GM19351 (cell line): Measurements from ENCODE around the gene GDPD4.

Experiments used
- ATAC-seq: cut with Tn5 transposase; IDR thresholded peaks from one replicate; pipeline ENCODE4 v1.9.1; 2021; ENCODE audit warnings: mild to moderate bottlenecking, moderate library complexity; ENCODE audit not compliant: unreplicated experiment

Gene GDPD4

DNA sequence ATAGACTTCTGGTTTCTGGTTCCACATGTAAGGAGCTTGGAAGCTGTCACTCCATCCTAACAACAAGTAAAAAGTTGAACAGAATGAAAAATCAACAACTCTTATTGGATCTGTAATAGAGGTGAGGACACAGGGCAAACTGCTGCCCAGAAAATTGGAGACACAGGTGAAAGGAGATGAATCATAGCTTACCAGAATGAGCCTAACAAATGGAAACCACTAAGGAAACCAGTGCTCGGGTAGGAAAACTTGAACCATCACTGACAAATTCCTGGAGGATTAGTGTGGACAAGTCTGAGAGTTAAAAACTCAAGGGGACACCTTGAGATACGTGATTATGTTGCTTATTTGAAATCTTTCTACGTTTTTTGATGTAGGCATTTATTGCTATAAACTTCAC is 52.1 kb downstream of the GDPD4 start:
- ATAC-seq, result no peak

DNA sequence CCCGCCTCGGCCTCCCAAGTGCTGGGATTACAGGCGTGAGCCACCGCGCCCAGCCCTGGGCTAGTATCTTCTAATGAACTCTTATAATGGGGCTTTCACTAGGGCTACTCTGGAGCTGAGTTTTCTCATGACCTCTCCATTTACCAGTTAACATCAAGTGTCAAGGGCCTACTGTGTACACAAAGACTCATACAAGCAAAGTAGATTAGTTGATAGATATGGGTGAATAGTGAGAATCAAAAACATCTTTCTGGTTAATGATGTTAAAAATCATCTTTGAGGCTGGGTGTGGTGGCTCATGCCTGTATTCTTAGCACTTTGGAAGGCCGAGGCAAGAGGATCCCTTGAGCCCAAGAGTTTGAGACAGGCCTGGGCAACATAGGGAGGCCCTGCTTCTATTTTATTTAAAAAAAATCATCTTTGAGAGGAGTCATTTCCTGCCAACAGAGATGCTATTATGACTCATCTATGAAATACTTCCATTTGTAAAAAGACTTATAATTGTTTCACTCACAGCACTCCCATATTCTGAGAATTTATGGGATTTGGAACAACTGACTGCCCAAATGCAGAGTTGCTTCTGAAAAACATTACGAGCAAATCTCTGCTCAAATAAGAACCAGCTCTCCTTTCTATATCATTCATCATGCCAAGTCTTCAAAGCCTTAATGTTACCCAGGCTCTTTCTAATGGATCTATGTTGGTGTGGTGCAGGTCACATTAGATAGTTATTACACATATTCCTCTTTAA is 57.0 kb downstream of the GDPD4 start:
- ATAC-seq, result no peak

DNA sequence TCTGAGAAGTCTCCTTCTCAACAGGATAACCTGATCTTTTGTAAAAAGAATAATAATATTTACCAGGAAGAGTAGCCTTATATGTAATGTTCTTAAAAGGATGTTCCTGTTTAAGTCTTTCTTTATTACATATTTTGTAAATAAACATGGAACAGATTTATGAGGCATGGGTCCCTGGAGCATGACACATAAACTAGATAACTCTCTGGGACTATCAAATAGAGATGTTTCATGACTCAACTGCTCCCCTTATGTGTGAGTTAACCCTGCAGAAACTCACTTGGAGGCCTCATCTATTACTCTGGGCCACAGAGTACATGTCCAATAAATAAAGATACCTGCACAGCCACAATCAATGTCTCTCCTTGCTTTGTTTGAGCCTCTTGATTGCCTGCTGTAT is 64.6 kb downstream of the GDPD4 start:
- no peak for ATAC-seq

DNA sequence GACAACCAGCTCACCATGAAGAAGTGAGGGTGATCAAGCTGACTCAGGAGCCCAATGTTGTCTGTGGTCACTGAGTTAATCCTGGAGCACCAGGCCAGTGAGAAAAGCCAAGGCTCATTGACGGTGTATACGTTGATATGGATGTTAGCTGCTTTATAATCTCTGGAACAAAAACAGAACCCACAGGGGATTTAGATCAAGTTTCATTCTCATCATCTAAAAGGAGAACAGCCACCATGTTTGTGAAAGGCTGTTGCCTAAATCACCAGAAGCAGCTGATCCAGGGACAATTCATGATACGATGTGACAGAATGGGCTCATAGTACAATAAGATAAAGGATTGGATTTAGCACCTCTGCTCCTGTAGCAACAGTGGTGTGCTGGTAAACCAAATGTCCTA is 68.5 kb downstream of the GDPD4 start:
- ATAC-seq, result no peak

DNA sequence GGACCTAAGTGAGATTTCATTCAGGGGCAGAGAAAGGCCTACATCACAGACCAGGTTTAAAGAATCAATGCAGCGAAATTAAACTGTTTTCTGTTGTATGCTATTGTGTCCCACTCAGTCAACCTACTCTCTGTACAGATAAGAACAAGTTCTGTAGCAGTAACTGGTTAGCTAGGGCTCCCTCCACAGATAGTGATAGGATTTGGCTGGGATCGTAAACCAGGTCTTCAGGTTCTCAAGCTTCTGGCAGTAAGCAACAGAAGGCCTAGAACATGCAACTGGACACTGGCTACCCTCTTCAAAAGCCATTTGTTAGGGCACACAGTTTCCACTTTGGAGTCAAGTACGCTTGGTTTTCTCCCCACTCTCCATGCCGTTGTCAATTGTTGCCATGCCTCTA is 69.2 kb downstream of the GDPD4 start:
- ATAC-seq, result no peak

DNA sequence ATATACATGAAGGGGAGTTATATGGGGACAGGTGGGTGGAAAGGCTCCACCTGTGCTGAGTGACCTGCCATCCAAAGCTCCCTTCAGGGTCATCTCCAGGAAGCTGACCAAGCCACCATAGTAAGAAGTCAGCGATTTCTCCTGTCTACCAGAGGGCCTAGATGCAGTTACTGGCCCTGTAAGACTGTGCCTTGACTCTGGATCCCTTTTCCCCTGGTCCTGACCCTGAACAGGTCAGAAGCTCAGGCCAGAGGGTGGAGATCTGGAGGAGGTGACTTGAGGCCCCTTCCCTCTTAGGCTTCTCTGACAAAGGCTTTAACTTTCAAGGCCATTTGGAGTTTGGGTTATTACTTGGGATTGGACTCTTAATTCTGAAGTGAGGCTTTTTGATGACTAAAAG is 69.7 kb downstream of the GDPD4 start:
- no peak for ATAC-seq

DNA sequence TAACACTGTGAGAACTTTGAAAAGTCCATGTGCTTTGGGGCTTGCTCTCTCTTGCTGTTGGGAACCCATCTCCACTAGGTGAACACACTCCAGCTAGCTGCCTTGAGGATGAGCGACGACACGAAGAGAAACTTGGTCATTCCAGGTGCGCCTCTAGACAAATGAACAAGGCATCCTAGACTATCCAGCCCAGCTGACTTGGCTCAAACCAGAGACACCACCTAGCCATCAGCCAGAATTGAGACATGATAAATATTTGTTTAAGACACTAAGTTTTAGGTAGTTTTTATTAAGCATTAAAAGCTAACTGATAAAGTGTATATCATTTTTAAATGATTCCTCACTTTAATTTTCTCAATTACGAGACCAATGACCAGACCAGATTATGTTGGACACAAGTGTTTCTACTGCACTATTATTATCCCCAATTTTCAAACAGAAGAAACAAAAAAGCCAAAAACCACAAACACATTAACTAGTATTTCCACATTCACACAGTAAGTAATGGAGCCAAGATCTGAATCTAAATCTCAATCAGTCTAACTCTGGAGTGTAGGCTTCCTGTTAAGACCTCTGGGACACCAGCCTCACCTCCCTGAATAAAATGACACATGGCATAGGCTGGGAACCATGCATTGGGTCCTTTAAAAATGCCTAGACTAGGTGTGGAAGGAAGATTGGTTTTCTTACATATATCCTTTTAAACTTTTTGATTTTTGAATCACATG is 70.4 kb downstream of the GDPD4 start:
- ATAC-seq, result no peak

DNA sequence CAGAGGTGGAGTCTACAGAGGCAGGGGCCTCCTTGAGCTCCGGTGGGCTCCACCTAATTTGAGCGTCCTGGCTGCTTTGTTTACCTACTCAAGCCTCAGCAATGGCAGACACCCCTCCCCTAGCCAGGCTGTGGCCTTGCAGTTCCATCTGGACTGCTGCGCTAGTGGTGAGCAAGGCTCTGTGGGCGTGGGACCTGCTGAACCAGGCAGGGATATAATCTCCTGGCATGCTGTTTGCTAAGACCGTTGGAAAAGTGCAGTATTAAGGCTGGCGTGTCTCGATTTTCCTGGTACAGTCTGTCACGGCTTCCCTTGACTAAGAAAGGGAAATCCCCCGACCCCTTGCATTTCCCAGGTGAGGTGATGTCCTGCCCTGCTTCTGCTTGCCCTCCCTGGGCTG is 77.7 kb downstream of the GDPD4 start:
- ATAC-seq, result no peak

DNA sequence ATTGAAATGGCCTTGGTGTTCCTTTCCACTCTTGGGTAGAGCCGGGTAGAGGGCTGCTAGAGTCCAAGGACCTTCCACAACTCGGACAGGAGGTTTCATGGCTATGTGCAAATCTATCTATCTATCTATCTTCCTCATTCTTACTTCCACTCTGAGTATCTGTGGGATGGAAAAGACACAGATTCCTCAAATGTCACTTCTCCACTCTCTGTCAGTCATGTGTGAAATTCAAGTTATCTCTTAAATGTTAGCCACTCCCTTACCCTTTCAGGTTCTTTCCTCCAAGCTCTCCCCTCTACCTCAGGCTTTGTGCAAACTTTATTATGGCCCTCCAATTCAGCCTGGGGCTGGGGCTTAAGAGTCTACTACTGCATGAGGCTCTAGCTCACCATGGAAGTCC is 84.3 kb downstream of the GDPD4 start:
- ATAC-seq, result no peak

DNA sequence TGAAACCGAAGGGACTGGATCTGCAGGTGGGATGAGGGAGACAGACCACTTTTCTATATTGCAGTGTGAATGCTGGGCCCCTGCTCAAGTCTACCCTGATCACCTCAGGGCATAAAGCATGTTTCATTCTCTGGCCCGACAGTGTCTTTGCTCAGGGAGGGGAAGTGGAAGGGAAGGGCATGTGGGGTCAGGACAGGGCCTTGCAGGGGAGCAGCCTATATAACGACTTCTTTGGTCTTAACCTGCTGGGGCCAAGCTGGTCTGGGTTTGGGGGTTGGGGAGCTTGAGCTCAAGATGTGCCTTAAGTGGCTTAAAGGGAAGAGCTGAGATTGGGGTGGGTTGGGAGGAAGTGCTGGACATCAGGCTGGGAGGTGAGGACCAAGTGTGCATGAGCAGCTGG is 86.4 kb downstream of the GDPD4 start:
- ATAC-seq, result no peak

DNA sequence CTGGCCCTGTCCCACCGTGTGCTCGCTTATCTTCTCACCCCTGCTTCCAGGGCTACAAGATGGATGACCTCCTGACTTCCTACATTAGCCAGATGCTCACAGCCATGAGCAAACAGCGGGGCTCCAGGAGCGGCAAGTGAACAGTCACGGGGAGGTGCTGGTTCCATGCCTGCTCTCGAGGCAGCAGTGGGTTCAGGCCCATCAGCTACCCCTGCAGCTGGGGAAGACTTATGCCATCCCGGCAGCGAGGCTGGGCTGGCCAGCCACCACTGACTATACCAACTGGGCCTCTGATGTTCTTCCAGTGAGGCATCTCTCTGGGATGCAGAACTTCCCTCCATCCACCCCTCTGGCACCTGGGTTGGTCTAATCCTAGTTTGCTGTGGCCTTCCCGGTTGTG is 86.9 kb downstream of the GDPD4 start:
- no peak for ATAC-seq

DNA sequence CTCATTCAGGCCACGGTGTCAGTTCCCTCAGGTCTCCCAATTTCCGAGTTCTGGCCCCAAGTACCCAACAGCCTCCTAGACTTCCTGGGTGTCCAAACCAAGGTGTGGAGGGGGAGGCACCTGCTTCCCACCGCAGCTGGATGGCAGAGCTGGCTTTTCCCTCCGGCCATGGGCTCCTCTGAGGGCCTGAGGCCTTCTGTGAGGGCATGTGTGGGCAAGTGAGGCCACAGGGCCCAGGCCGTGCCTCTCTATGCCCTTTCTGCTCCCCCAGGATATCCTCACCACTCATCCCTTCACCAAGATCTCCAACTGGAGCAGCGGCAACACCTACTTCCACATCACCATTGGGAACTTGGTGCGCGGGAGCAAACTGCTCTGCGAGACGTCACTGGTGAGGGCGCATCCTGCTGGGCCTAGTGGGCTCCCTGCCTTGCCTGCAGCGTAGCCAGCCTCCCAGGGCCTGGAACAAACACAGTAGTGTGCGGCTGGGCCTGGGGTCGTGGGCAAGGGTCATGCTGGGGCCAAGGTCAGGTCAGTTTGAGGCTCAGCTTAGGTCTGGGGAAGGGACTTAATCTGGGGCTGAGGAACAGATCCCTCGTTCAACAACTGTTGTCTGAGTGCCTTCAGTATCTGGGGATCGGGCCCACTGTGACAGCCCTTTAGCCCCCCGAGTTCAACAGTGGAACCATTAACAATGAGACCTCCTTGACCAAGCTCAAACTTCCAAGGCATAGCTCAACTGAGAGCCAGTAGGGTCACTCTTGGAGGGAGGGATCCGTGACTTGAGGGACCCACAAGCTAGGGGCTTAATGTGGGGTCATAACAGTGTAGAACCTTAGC is 87.7 kb downstream of the GDPD4 start:
- ATAC-seq, result no peak

DNA sequence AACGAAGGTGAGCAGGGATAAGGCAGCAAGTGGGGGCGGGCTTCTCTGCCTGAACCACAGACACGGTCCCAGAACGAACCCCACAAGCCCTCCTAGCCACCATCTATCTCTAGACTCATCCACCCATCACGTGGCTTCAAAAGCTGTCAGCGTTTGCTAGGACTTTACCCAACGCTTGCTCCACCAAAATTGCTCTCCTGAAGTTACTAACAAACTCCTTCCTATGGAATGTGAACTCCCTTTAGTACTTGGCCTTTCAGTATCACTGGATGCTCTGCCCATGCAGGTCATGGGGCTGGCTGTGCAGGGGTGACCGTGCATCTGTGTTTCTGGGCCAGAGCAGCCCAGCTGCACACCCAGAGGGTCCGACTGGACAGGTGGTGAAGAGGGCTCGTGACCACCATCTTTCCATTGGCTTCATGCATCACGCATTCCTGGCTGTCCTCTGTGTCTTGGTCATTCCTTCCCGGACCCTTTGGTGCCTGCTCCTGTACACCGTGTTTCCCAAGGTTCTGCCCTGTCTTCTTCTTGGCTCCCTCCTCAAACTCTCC is 88.4 kb downstream of the GDPD4 start:
- no peak for ATAC-seq

DNA sequence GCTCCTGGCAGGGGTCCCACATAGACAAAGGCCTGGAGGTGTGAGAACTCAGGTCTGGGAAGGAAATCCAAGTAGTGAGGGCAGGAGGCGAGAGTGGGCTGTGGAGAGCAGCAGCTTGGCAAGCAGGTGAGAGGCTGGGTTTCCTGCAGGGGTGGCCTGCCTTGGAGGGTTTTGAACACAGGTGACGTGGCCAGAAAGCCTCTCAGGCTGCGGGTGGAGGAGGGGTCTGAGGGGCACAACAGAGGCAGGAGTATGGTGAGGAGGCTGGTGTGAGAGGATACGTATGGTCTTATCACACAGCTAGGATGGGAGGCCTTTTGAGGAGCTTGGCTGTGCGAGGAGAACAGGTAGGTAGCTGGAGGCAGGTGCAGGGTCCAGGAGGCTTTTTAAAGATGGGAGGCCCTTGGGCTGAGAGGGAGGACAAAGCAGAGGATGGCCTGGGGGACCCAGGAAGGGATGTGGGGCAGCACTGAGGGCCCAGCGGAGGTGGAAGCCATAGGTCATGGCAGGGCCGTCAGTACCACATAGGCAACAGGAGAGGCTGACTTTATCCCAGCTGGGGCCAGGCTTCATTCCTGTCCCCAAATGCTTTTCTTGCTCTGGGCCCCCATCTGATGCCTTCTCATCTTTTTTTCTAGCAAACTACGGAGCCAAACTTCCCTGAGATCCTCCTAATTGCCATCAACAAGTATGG is 89.0 kb downstream of the GDPD4 start:
- ATAC-seq, result no peak

DNA sequence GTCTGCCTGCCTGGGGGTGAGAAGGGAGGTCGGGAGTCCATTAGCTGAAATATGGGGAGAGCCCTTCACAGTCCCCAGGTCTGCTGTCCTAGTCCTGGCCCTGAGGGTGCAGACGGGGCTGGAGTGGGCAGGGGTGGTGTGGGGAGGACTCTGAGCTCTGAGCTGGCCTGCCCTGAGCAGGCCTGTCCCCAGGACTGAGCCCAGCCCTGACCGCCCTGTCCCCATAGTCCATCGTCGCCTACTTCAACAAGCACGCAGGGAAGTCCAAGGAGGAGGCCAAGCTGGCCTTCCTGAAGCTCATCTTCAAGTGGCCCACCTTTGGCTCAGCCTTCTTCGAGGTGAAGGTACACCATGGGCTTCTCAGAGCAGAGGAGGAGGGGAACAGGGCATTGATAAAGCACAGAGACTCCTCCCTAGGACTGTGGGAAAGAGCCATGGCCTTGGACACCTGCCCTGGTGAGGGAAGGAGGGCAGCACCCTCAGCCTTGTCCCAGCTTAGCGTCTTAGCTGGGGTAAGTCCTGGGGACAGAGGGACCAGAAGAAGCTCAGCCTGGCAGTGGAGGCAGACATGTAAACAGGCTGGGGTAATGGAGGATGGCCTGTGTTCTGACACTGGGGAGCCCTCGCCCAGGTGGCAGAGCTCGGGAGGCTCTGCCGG is 89.8 kb downstream of the GDPD4 start:
- no peak for ATAC-seq

DNA sequence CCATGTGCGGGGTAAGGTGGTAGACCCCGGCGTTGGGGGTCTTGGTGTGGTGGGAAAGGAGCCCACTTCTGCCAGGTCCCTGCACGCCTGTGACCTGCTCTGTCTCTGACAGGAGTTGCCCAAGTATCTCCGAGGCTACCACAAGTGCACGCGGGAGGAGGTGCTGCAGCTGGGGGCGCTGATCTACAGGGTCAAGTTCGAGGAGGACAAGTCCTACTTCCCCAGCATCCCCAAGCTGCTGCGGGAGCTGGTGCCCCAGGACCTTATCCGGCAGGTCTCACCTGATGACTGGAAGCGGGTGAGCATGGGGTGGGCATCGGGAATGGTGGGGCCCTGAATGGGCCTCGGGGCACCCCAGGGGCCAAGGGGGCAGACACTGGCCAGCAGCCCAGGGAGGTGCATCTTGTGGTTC is 90.4 kb downstream of the GDPD4 start:
- no peak for ATAC-seq

DNA sequence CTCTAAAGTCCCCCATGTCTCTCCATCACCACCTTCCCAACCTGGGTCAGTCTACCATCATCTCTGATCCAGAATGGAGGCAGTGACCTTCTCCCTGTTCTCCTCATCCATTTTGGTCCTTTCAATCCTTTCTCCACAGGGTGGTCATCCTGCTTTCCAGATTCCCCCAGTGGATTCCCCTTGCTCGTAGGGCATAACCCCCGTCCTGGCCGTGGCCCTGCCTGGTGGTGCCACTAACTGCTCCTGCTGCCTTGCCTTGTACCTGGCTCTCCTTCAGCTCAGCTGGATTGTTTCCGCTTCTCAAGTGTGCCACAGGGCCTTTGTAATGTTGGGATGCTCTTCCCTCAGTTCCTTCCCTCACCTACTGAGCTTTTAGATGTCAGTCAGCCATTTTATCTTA is 91.8 kb downstream of the GDPD4 start:
- no peak for ATAC-seq

DNA sequence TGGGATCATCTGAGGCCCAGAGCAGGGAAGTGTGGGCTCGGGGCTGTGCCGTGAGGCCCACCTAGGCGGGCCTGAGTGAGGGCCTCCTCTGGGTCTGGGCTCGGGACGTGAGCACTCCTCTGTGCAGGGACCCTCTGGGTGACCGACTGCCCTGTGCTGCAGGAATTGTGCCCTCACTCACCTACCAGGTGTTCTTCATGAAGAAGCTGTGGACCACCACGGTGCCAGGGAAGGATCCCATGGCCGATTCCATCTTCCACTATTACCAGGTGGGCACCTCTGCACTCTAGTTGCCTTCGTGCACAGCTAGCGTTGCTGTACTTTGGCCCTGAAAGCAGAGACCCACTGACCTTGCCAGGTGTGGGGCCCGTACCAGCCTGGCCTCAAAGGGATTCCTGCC is 93.0 kb downstream of the GDPD4 start:
- no peak for ATAC-seq

DNA sequence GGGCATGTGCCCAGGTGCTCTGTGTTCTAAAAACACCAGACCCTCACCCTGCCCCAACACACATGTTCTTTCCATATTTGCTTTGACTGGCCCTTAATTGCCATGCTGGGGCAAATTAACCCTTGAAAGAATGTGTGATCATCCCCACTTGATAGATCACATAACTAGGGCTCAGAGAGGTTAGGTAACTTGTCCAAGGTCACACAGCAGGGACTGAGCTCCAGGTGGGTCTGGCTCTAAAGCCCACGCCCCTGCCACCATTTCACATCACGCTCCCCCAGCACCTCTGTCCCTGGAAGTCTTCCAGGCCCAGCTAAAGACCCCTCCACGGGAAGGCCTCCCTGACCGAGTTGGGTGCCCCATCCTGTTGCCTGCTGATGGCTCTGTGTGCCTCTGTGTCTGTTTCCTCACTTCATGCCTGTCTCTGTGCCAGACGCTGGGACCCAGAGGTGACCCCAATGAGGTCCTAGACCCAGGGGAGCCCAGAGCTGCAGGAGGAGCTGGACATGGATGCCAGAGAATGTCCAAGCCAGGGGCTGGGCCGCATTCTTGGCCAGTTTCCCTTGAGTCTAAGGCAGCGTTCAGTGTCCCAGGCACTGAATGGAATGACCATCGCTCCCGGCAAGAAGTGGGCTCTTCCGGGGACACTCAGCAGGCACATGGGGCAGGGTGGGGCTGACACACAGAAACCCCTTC is 93.7 kb downstream of the GDPD4 start:
- ATAC-seq, result no peak

DNA sequence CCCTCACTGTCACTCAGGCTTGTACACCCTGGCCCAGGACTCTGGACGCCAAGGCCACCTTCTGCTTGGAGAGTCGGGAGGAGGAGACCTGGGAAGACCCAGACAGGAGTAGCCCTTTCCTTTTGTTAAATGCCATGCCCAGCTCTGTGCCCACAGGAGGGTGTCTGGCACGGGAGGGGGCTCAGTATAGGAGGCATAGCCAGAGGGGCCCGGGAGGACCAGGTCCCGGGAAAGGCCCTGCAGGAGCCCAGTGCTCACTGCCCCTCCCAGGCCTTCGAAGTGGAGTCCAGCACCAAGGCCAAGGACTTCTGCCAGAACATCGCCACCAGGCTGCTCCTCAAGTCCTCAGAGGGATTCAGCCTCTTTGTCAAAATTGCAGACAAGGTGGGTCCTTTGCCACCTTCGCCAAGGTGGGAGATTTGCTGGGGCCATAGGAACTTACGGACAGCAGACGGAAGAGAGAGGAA is 94.4 kb downstream of the GDPD4 start:
- no peak for ATAC-seq
